Ovary (tissue), 3 donors: ENCODE data around the gene CDRT4.

Source experiments
- EP300 ChIP-seq: sonication (generic); formaldehyde crosslinking; IDR thresholded peaks from one replicate; pipeline ENCODE4 v1.6.1; 2017; ENCODE audit warnings: antibody characterized with exemption
- POLR2A ChIP-seq: fragments of 450-650 bp; IDR thresholded peaks from one replicate; pipeline ENCODE4 v1.6.1; 2017; ENCODE audit warnings: antibody characterized with exemption, mild to moderate bottlenecking, moderate library complexity
- TF ChIP-seq, protein P1 (sequence below), 3 donors: fragments of 450-650 bp in 2 of 3; fragments of 200-600 bp in 1 of 3; IDR thresholded peaks; one replicate each; pipeline versions ENCODE4 v1.5.1 to v1.8.0; 2016 to 2022; ENCODE audit warnings: antibody characterized with exemption in 3 of 3, mild to moderate bottlenecking in 1 of 3
- donor health status: DM: no; HTN: no; CAD: no.

DNA sequence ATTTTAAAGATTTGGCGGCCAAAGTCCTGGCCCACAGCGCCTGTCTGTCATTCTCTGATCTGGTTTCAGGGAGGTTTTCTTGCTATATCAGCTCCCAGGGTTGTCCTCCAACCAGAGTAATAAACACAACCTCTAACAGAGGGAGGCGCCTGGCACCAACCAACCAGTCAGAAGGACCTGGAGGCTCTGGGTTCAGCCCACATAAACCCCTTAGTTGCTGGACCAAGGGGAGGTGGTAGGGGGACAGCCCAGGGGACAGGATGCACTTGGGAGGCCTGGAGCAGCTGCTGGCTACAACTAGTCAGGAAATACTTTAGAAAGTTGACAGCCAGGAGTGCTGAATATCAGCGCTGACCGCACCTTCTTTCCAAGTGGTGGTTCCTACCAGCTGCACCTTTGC is 41.7 kb upstream of the CDRT4 start:
- no peak for TF ChIP-seq POLR2A
- TF ChIP-seq, protein P1, sequence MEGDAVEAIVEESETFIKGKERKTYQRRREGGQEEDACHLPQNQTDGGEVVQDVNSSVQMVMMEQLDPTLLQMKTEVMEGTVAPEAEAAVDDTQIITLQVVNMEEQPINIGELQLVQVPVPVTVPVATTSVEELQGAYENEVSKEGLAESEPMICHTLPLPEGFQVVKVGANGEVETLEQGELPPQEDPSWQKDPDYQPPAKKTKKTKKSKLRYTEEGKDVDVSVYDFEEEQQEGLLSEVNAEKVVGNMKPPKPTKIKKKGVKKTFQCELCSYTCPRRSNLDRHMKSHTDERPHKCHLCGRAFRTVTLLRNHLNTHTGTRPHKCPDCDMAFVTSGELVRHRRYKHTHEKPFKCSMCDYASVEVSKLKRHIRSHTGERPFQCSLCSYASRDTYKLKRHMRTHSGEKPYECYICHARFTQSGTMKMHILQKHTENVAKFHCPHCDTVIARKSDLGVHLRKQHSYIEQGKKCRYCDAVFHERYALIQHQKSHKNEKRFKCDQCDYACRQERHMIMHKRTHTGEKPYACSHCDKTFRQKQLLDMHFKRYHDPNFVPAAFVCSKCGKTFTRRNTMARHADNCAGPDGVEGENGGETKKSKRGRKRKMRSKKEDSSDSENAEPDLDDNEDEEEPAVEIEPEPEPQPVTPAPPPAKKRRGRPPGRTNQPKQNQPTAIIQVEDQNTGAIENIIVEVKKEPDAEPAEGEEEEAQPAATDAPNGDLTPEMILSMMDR (IDR thresholded peaks at IDR 0.05), result no peak
- no peak for TF ChIP-seq EP300
